Tibial artery (tissue), 4 donors: ENCODE data around the gene SLC40A1.

Source experiments
- DNase-seq, 2 donors: peaks; one replicate each; pipeline ENCODE4 v3.0.0-alpha.2; 2019
- H3K27ac ChIP-seq, 2 donors: fragments of 200-600 bp; sonication (generic) in 1 of 2; 1 replicate in 1 of 2; 2 replicates in 1 of 2; pipeline ENCODE4 v1.5.1; 2018 to 2019; ENCODE audit warnings: mild to moderate bottlenecking in 1 of 2
- H3K27me3 ChIP-seq, 2 donors: fragments of 200-600 bp; sonication (generic) in 1 of 2; one replicate each; pipeline versions ENCODE4 v1.5.1 to v1.6.0; 2016 to 2019
- H3K36me3 ChIP-seq, 3 donors: fragments of 200-600 bp; sonication (generic) in 2 of 3; one replicate each; pipeline ENCODE4 v1.5.1; 2016 to 2019; ENCODE audit warnings: mild to moderate bottlenecking in 2 of 3
- H3K4me1 ChIP-seq, 4 donors: fragments of 200-600 bp; sonication (generic) in 2 of 4; 1 replicate in 3 of 4; 2 replicates in 1 of 4; pipeline ENCODE4 v1.5.1; 2016 to 2019
- H3K4me3 ChIP-seq, 2 donors: fragments of 200-600 bp; sonication (generic) in 1 of 2; 1 replicate in 1 of 2; 2 replicates in 1 of 2; pipeline ENCODE4 v1.5.1; 2018 to 2019; ENCODE audit warnings: mild to moderate bottlenecking in 2 of 2
- H3K9me3 ChIP-seq, 3 donors: fragments of 200-600 bp; sonication (generic) in 1 of 3; one replicate each; pipeline ENCODE4 v1.5.1; 2016 to 2019
- intact Hi-C: fragments of 100-400 bp; cut with DNase I; formaldehyde crosslinking; loops from one replicate; pipeline ENCODE4 v1.15.0; 2023; ENCODE audit warnings: low total_unique reads
- TF ChIP-seq, protein P1 (sequence below), 2 experiments: fragments of 200-600 bp in 1 of 2; fragments of 450-650 bp in 1 of 2; IDR thresholded peaks; one replicate each; pipeline ENCODE4 v1.5.1; 2017 to 2019; ENCODE audit warnings: antibody characterized with exemption in 2 of 2, mild to moderate bottlenecking in 1 of 2, moderate library complexity in 1 of 2

The SLC40A1 gene

DNA sequence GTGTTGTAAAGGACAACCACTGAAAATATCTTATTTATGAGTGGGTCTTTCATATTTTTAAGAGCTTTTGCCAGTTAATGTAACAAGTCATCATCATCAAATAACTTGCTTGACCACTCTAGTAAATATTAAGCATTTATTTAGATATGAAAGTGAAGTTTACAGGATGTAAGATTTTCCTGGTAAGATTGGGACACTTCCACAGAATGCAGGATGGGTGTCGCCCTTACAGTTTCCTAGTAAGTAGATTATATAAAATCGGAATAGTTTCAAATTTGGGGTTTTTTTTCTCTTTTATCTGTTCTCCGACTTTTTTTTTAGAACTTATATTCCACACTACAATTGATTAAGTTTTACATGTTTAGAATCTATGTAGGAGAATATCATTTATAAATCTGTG, 14.8 kb upstream of the SLC40A1 start:
- intact Hi-C loops: no loop called here
- Histone ChIP-seq H3K27me3 (no peaks in the 10 kb centered on the region), H3K4me1 (no peaks in the 10 kb centered on the region), H3K9me3 (no peaks in the 10 kb centered on the region), H3K4me3 (no peak overlapping the region), H3K27ac (no peak overlapping the region), H3K36me3 (no peaks in the 10 kb centered on the region)
- TF ChIP-seq, protein P1, sequence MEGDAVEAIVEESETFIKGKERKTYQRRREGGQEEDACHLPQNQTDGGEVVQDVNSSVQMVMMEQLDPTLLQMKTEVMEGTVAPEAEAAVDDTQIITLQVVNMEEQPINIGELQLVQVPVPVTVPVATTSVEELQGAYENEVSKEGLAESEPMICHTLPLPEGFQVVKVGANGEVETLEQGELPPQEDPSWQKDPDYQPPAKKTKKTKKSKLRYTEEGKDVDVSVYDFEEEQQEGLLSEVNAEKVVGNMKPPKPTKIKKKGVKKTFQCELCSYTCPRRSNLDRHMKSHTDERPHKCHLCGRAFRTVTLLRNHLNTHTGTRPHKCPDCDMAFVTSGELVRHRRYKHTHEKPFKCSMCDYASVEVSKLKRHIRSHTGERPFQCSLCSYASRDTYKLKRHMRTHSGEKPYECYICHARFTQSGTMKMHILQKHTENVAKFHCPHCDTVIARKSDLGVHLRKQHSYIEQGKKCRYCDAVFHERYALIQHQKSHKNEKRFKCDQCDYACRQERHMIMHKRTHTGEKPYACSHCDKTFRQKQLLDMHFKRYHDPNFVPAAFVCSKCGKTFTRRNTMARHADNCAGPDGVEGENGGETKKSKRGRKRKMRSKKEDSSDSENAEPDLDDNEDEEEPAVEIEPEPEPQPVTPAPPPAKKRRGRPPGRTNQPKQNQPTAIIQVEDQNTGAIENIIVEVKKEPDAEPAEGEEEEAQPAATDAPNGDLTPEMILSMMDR (IDR thresholded peaks at IDR 0.05): no peak
- DNase-seq: no peak

DNA sequence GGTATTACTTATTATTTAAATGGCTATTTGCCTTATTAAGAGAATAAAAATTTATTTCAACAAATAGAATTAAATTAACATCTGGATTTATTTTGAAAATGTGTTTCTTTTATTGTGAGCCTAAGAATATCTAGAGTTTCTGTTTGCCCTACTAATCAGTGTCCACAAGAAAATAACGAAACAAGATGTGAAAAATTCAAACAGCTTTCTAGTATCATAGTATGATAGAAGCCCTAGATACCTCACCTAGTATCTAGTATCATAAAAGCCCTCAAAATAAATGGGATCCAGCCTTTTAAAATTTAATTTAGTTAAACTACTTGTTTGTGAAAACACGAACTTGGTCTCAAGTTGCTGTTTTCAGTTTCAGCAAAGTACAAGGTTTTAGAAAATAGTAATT, 13.7 kb upstream of the SLC40A1 start:
- H3K4me3 ChIP-seq: no peak overlapping the region
- TF ChIP-seq, protein P1 (IDR thresholded peaks at IDR 0.05): no peak
- no peaks in the 10 kb centered on the region for H3K4me1 ChIP-seq
- no peak for DNase-seq
- no peak overlapping the region for H3K27ac ChIP-seq
- intact Hi-C loops: no loop called here
- H3K27me3 ChIP-seq: no peaks in the 10 kb centered on the region
- H3K36me3 ChIP-seq: no peaks in the 10 kb centered on the region
- H3K9me3 ChIP-seq: no peaks in the 10 kb centered on the region

DNA sequence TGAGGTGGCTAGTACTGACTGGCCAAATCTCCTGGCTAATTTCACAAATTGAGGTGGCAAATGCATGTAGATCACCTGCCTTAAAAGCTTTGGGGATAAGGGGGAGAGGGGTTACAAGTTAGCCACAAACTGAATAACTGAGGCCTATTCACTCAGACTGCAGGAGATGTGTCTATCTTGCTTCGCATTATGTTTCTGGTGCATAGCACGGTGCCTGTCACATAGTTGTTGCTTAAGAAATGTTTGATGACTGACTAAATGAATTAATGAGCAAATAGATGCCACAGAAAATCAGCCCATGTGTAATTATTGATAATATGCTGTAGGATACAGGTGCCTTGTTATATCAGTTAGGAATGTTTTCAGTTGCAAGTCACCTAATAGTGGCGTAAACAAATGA, 12.5 kb upstream of the SLC40A1 start:
- TF ChIP-seq, protein P1 (IDR thresholded peaks at IDR 0.05): no peak
- DNase-seq: no peak
- no peaks in the 10 kb centered on the region for H3K36me3 ChIP-seq
- no peaks in the 10 kb centered on the region for H3K4me1 ChIP-seq
- no peaks in the 10 kb centered on the region for H3K9me3 ChIP-seq
- H3K4me3 ChIP-seq: no peak overlapping the region
- intact Hi-C loops: no loop called here
- no peaks in the 10 kb centered on the region for H3K27me3 ChIP-seq
- no peak overlapping the region for H3K27ac ChIP-seq

DNA sequence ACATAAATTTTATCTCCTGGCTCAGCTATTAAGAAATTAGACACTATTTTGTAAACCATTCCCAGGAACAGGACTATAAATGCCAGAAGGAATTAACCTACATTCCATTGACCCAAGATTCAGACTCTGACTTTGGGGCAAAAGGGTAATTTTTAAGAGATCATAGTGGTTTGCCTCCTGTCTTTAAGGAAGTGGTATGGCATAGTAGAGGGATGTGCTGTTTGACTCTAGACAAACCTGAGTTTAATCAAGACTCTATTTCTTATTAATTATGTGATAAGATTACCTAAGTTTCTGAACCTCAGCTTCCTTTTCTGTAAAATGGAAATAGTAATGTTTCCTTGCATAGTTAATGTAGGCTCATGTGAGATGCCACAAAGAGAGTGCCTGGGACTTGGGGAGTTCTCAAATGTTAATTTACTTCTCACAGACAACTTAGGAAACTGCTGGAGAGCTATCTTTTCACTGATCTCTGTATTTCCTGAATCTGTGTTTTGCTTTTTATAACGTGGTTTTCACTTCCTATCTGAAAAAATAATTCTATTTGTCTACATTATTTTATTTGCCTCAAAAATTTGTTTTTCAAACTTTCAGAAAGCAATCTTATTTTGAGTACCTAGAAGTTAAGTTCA, 11.9 kb upstream of the SLC40A1 start:
- TF ChIP-seq, protein P1 (IDR thresholded peaks at IDR 0.05): no peak
- Histone ChIP-seq H3K36me3 (no peaks in the 10 kb centered on the region), H3K27ac (no peak overlapping the region), H3K27me3 (no peaks in the 10 kb centered on the region), H3K4me1 (no peaks in the 10 kb centered on the region), H3K9me3 (no peaks in the 10 kb centered on the region), H3K4me3 (no peak overlapping the region)
- no peak for DNase-seq
- intact Hi-C loops: no loop called here

DNA sequence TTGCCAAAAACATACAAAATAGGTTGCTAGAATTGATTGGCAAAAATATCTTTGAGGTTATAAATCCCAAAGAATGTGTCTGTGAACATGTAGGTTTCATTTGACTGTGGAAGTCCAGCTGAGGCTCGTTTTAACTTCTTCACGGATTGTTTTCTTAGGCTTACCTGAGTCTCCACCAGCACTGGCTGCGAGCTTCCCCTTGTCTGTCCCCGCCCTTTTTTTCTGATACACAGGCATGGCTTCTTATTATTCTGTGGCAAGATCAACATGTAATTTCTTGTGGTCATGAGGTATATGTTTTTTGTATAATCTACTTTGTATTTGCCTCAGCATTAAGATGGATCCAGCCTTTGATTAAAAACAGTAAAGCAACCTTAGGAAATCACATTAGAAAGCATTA, 7.2 kb upstream of the SLC40A1 start:
- intact Hi-C loops: no loop called here

More for the DNA sequence above, 7.2 kb upstream of the SLC40A1 start:
- no peaks in the 10 kb centered on the region for H3K27me3 ChIP-seq
- no peak overlapping the region for H3K4me3 ChIP-seq
- H3K9me3 ChIP-seq: no peaks in the 10 kb centered on the region
- H3K36me3 ChIP-seq: no peaks in the 10 kb centered on the region
- no peak for DNase-seq
- TF ChIP-seq, protein P1 (IDR thresholded peaks at IDR 0.05): no peak
- H3K27ac ChIP-seq: no peak overlapping the region
- H3K4me1 ChIP-seq: no peaks in the 10 kb centered on the region
